ENCODE measurements around the gene MGAT5B.

GRCh38 chr17:76994237-76994637 lies 126.0 kb downstream of the MGAT5B start:
- TF ChIP-seq CTCF (IDR thresholded peaks at IDR 0.05 in 2 of 3, conservative IDR thresholded peaks at IDR 0.05 in 1 of 3; ENCODE audit: borderline replicate concordance in 1 of 3, insufficient read depth in 1 of 3, low read depth in 2 of 3, low read length in 2 of 3) (no peak), MAX (IDR thresholded peaks at IDR 0.05) (no peak), EZH2 (IDR thresholded peaks at IDR 0.05) (no peak), SP1 (IDR thresholded peaks at IDR 0.05; ENCODE audit: low read depth) (no peak), SRF (IDR thresholded peaks at IDR 0.05; ENCODE audit: low read depth) (no peak)
